Measurements from ENCODE around the gene CADM1.

DNA sequence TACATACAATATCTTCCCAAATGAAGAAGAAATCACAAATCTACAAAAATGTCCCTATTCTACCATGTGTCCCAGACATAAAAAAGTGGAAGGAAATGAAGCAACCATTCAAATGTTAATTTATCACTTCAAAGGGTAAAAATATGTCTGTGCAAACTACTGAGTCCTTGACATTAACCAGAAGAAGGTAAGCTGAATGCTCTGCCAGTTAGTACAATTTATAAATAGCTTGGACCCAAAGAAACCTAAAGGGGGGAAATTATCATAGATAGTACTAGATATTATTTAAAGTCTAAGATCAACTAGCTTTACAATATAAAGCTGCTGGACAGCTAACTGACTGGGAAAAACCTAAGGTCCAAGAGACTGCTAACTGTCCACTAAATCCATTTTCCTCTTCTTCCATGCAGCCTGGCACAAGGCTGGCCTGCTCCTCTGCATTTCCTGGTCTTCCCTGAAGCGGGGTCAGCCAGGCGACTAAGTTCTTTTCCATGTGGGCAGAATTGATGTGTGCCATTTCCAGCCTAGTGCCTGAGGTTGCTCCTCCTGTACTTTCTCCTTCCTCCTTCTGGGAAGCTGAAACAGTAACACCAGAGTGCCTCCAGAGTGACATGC lies 190.9 kb downstream of the CADM1 start:
- no peak for TF ChIP-seq RAD21 (IDR thresholded peaks at IDR 0.05; ENCODE audit: low read depth)
- TF ChIP-seq, protein P1, sequence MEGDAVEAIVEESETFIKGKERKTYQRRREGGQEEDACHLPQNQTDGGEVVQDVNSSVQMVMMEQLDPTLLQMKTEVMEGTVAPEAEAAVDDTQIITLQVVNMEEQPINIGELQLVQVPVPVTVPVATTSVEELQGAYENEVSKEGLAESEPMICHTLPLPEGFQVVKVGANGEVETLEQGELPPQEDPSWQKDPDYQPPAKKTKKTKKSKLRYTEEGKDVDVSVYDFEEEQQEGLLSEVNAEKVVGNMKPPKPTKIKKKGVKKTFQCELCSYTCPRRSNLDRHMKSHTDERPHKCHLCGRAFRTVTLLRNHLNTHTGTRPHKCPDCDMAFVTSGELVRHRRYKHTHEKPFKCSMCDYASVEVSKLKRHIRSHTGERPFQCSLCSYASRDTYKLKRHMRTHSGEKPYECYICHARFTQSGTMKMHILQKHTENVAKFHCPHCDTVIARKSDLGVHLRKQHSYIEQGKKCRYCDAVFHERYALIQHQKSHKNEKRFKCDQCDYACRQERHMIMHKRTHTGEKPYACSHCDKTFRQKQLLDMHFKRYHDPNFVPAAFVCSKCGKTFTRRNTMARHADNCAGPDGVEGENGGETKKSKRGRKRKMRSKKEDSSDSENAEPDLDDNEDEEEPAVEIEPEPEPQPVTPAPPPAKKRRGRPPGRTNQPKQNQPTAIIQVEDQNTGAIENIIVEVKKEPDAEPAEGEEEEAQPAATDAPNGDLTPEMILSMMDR (IDR thresholded peaks at IDR 0.05 in 2 of 3, conservative IDR thresholded peaks at IDR 0.05 in 1 of 3; ENCODE audit: borderline replicate concordance in 1 of 3, insufficient read depth in 1 of 3, low read depth in 2 of 3, low read length in 2 of 3), result no peak
- TF ChIP-seq, protein P2, sequence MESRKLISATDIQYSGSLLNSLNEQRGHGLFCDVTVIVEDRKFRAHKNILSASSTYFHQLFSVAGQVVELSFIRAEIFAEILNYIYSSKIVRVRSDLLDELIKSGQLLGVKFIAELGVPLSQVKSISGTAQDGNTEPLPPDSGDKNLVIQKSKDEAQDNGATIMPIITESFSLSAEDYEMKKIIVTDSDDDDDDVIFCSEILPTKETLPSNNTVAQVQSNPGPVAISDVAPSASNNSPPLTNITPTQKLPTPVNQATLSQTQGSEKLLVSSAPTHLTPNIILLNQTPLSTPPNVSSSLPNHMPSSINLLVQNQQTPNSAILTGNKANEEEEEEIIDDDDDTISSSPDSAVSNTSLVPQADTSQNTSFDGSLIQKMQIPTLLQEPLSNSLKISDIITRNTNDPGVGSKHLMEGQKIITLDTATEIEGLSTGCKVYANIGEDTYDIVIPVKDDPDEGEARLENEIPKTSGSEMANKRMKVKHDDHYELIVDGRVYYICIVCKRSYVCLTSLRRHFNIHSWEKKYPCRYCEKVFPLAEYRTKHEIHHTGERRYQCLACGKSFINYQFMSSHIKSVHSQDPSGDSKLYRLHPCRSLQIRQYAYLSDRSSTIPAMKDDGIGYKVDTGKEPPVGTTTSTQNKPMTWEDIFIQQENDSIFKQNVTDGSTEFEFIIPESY (IDR thresholded peaks at IDR 0.05; ENCODE audit: extremely low read depth, insufficient replicate concordance, low read length), result no peak
- TF ChIP-seq POLR2A (IDR thresholded peaks at IDR 0.05; ENCODE audit: borderline replicate concordance, extremely low read depth, insufficient read depth, insufficient read length), result no peak

Data from HCT116 (cell line).